SU-DHL-6 (cell line): Measurements from ENCODE around the gene TRIM9.

Experiments
- H2AFZ ChIP-seq: fragments of 200-600 bp; sonication (generic); 2 replicates; pipeline ENCODE4 v1.6.1; 2014; ENCODE audit warnings: low read depth, mild to moderate bottlenecking, moderate library complexity, mixed read lengths, antibody characterized with exemption, low read length; ENCODE audit not compliant: severe bottlenecking
- H3F3A ChIP-seq: fragments of 200-600 bp; shearing (Covaris generic); 2 replicates; pipeline ENCODE4 v1.6.0; 2016; ENCODE audit warnings: antibody characterized with exemption, mild to moderate bottlenecking; ENCODE audit not compliant: insufficient read depth
- H3K27ac ChIP-seq: fragments of 200-600 bp; sonication (generic); 2 replicates; pipeline ENCODE4 v1.5.1; 2016; ENCODE audit warnings: low read depth, mild to moderate bottlenecking, low read length, moderate library complexity, mixed read lengths
- H3K27me3 ChIP-seq: fragments of 200-600 bp; sonication (generic), shearing (Covaris generic); 2 replicates; pipeline ENCODE4 v1.6.0; 2014; ENCODE audit warnings: mild to moderate bottlenecking, low read length
- H3K36me3 ChIP-seq: fragments of 200-600 bp; sonication (generic); 2 replicates; pipeline ENCODE4 v1.6.1; 2014; ENCODE audit warnings: mild to moderate bottlenecking, low read length, mixed read lengths
- H3K4me2 ChIP-seq: fragments of 300-600, 200-600 bp; shearing (Covaris generic), sonication (generic); 2 replicates; pipeline ENCODE4 v1.6.0; 2014; ENCODE audit warnings: low read length, low read depth, mild to moderate bottlenecking; ENCODE audit not compliant: poor library complexity, severe bottlenecking
- H3K4me3 ChIP-seq: fragments of 200-600 bp; sonication (generic); 2 replicates; pipeline ENCODE4 v1.5.1; 2014; ENCODE audit warnings: antibody characterized with exemption, low read length, mild to moderate bottlenecking, mixed read lengths; ENCODE audit not compliant: insufficient read depth, poor library complexity, severe bottlenecking
- H3K79me2 ChIP-seq: fragments of 200-600 bp; sonication (generic); 2 replicates; pipeline ENCODE4 v1.6.1; 2014; ENCODE audit warnings: mild to moderate bottlenecking, low read length, moderate library complexity; ENCODE audit not compliant: insufficient read depth
- H3K9ac ChIP-seq: fragments of 200-600 bp; sonication (generic); 2 replicates; pipeline ENCODE4 v1.7.0; 2014; ENCODE audit warnings: mild to moderate bottlenecking, low read length
- H3K9me2 ChIP-seq: fragments of 200-600 bp; sonication (generic); replicated peaks from 2 replicates; pipeline ENCODE4 v1.6.1; 2014; ENCODE audit warnings: low read length; ENCODE audit not compliant: insufficient read depth
- H3K9me3 ChIP-seq: fragments of 200-600 bp; sonication (generic); 2 replicates; pipeline ENCODE4 v1.6.1; 2014; ENCODE audit warnings: low read length, mixed read lengths; ENCODE audit not compliant: insufficient read depth
- H4K20me1 ChIP-seq: fragments of 200-600 bp; sonication (generic); 2 replicates; pipeline ENCODE4 v1.6.1; 2014; ENCODE audit warnings: low read depth, mild to moderate bottlenecking, antibody characterized with exemption, low read length, moderate library complexity, mixed read lengths
- CTCF ChIP-seq: fragments of 200-600 bp; sonication (generic); IDR thresholded peaks from one replicate; pipeline ENCODE4 v1.5.1; 2017; ENCODE audit warnings: antibody characterized with exemption, mild to moderate bottlenecking, low read length, moderate library complexity; ENCODE audit not compliant: insufficient read depth, poor library complexity, severe bottlenecking
- EZH2phosphoT487 ChIP-seq: fragments of 200-600 bp; sonication (generic), shearing (Covaris generic); conservative IDR thresholded peaks from 2 replicates; pipeline ENCODE4 v1.6.1; 2018; ENCODE audit warnings: mild to moderate bottlenecking, antibody characterized with exemption, low read length, moderate library complexity, mixed read lengths

Gene TRIM9

DNA sequence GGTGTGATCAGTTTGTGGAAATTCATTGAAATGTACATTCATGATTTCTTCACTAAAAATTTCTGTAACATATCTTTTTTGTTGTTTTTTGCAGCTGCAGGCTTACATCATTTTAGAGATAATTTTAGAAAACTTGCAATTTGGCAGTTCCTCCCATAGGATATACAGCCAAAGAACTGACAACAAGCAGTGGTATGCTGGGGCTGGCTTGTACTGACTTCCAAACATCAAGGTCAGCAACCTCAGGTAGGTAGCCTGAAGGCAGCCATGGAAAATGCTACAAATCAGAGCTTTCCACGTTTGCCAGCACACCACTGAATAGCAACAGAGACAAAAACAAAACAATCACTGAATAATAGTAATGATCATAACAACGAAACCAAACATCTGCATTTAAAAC, 21.2 kb downstream of the TRIM9 start:
- Histone ChIP-seq H3K4me2 (no peak overlapping the region), H3K4me3 (no peak overlapping the region), H3F3A (no peaks in the 10 kb centered on the region), H3K27me3 (no peaks in the 10 kb centered on the region), H4K20me1 (no peaks in the 10 kb centered on the region), H3K79me2 (no peaks in the 10 kb centered on the region), H3K27ac (no peak overlapping the region), H3K9me2 (no peaks in the 10 kb centered on the region), H2AFZ (no peak overlapping the region), H3K9ac (no peak overlapping the region), H3K36me3 (no peaks in the 10 kb centered on the region), H3K9me3 (0 out of 2 replicates have a peak, but pooled peaks cover 7% of the 10 kb centered on the region)
- TF ChIP-seq EZH2phosphoT487 (no peak), CTCF (no peak)

DNA sequence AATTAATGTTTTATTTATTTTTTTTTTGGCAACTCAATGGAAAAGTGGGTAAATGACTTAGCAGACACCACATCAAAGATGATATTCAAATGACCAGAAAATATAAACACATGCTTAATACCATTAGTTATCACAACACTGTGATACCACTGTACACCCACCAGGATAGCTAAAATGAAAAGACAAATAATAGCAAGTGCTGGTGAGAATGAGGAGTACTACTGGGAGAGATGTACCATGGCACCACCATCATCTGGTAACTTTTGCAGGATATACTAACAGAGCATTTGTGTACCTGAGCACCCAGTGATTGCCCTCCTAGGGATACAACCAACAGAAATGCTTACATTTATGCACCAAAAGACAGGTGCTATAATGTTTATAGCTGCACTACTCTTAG, 21.9 kb downstream of the TRIM9 start:
- no peak overlapping the region for H3K27ac ChIP-seq
- no peaks in the 10 kb centered on the region for H3F3A ChIP-seq
- H3K9ac ChIP-seq, result no peak overlapping the region
- no peaks in the 10 kb centered on the region for H3K36me3 ChIP-seq
- no peak overlapping the region for H3K4me2 ChIP-seq
- no peaks in the 10 kb centered on the region for H3K79me2 ChIP-seq
- H2AFZ ChIP-seq, result no peak overlapping the region
- no peaks in the 10 kb centered on the region for H3K27me3 ChIP-seq
- H3K4me3 ChIP-seq, result no peak overlapping the region
- H4K20me1 ChIP-seq, result no peaks in the 10 kb centered on the region
- TF ChIP-seq CTCF (no peak), EZH2phosphoT487 (no peak)
- no peaks in the 10 kb centered on the region for H3K9me2 ChIP-seq
- H3K9me3 ChIP-seq, result 0 out of 2 replicates have a peak, but pooled peaks cover 7% of the 10 kb centered on the region

DNA sequence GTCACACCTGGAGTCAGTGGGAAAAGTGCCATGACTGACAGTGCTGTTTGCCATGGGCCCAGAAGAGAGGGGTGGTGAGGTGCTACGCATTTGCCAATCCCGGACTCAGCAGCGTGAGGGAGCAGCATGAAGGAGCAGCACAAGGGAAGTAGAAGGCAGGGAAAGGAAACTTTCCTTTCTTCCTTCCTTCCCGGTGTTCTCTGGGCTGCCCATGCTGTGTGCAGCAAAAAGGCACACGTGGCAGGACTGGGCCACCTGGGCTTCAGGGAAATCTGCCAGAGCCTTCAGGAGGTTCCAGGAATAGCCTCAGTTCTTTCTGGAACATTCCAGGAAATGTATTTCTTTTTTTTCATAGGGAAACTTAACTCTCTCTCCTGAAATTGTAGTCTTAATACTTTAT, 23.0 kb downstream of the TRIM9 start:
- no peaks in the 10 kb centered on the region for H3K79me2 ChIP-seq
- no peak overlapping the region for H2AFZ ChIP-seq
- H3K9ac ChIP-seq, result no peak overlapping the region
- TF ChIP-seq EZH2phosphoT487, result no peak
- H3K27ac ChIP-seq, result no peak overlapping the region
- H3K9me3 ChIP-seq, result 0 out of 2 replicates have a peak, but pooled peaks cover 7% of the 10 kb centered on the region
- no peak overlapping the region for H3K4me3 ChIP-seq
- no peaks in the 10 kb centered on the region for H3F3A ChIP-seq
- H3K4me2 ChIP-seq, result no peak overlapping the region
- no peaks in the 10 kb centered on the region for H4K20me1 ChIP-seq
- H3K27me3 ChIP-seq, result no peaks in the 10 kb centered on the region
- no peaks in the 10 kb centered on the region for H3K36me3 ChIP-seq
- H3K9me2 ChIP-seq, result no peaks in the 10 kb centered on the region

GRCh38 chr14:51070726-51071125, 24.2 kb downstream of the TRIM9 start:
- Histone ChIP-seq H3K9ac (no peak overlapping the region), H4K20me1 (no peaks in the 10 kb centered on the region), H3K27me3 (no peaks in the 10 kb centered on the region), H3K9me2 (no peaks in the 10 kb centered on the region), H3F3A (no peaks in the 10 kb centered on the region), H3K9me3 (0 out of 2 replicates have a peak, but pooled peaks cover 7% of the 10 kb centered on the region), H3K4me2 (no peak overlapping the region), H3K4me3 (no peak overlapping the region), H3K79me2 (no peaks in the 10 kb centered on the region), H3K27ac (no peak overlapping the region), H3K36me3 (no peaks in the 10 kb centered on the region), H2AFZ (no peak overlapping the region)
- TF ChIP-seq CTCF (no peak), EZH2phosphoT487 (no peak)
